ENCODE measurements around the gene ARHGEF7. TPM values are rescaled to one million over a fixed set of nuclear protein-coding genes. Genes with fewer than 3 reads are reported as not detected.

Gene ARHGEF7
- polyA plus RNA-seq, 1 experiment = 32.0 TPM

GRCh38 chr13:111213964-111214726 is 99.0 kb downstream of the ARHGEF7 start:
- no peak overlapping the region for H3K4me3 ChIP-seq (ENCODE audit: low read depth, low read length)
- ChIA-PET POLR2A (no interaction called here), CTCF (interaction anchor here (0.6 to 3.5 kb wide), 4 partner anchors 10 to 149 kb away, joined by 3 to 33 read pairs (median 3); no protein-coding TSS in a partner anchor)
- DNase-seq (ENCODE audit: low read depth) = no peak
- peaks cover 2% of the 10 kb centered on the region for H3K36me3 ChIP-seq (ENCODE audit: control insufficient read depth, insufficient read depth, low read length)
- no peaks in the 10 kb centered on the region for H3K27me3 ChIP-seq (ENCODE audit: control insufficient read depth, insufficient read depth, low read length)
- no peak for TF ChIP-seq CTCF (IDR thresholded peaks at IDR 0.05; ENCODE audit: insufficient read depth, low read depth, low read length)

DNA sequence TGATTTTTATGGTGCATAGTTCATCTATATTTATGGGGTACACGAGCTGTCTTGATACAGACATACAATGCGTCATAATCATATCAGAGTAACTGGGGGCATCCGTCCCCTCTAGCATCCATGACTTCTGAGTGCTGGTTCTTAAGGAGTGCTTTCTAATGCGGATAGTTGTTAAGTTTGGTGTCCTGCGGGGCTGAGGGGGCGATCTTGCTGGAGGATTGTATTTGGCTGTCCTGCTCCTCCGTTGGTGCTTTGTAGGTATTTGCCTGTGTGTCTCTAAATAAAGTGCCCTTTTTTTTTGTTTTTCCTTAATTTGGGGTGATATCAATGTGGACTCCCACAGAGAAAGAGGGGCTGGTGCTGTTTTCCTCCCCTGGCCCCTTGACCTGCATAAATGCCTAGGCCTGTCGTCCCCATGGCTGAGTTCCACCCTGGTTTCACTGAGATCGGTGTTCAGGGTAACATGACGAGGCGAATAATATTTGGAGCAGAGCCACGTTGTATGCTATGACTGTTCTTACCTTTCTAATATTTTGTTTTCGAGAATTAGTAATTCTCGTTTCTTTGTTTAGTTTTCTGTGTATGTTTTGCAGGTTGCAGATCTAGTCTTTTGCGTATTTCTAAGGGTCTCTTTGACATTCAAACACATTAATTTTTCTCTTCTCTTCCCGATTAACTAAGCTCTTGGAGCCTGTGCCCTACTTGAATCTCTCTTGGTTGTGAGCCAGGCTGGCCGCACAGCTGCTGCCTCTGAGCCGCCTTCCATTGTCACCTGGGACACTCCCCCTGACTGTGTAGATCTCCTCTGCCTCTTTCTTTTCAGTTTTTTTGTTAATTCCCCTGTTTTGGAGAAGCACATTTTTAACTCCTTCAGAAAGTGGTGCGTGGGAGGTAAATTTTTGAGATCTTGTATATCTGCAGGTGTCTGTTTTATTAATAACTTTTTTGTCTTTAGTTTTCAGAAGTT is 100.3 kb downstream of the ARHGEF7 start:
- no peak for DNase-seq (ENCODE audit: low read depth)
- H3K36me3 ChIP-seq (ENCODE audit: control insufficient read depth, insufficient read depth, low read length) = peaks cover 2% of the 10 kb centered on the region
- no peaks in the 10 kb centered on the region for H3K27me3 ChIP-seq (ENCODE audit: control insufficient read depth, insufficient read depth, low read length)
- TF ChIP-seq CTCF (IDR thresholded peaks at IDR 0.05; ENCODE audit: insufficient read depth, low read depth, low read length) = no peak
- ChIA-PET CTCF (interaction anchor here (0.9 to 3.5 kb wide), 4 partner anchors 9 to 148 kb away, joined by 3 to 33 read pairs (median 4); no protein-coding TSS in a partner anchor), POLR2A (no interaction called here)
- H3K4me3 ChIP-seq (ENCODE audit: low read depth, low read length) = no peak overlapping the region

- TF ChIP-seq CTCF (IDR thresholded peaks at IDR 0.05; ENCODE audit: insufficient read depth, low read depth, low read length) = peak; percentile 51
- Histone ChIP-seq H3K27me3 (ENCODE audit: control insufficient read depth, insufficient read depth, low read length) (no peaks in the 10 kb centered on the region), H3K36me3 (ENCODE audit: control insufficient read depth, insufficient read depth, low read length) (peaks cover 4% of the 10 kb centered on the region), H3K4me3 (ENCODE audit: low read depth, low read length) (no peak overlapping the region)
- no peak for DNase-seq (ENCODE audit: low read depth)
- CTCF ChIA-PET = interaction anchor here (0.8 to 3.5 kb wide), 4 partner anchors 10 to 149 kb away, joined by 3 to 33 read pairs (median 4); no protein-coding TSS in a partner anchor
- POLR2A ChIA-PET = no interaction called here
These were observed 101.3 kb downstream of the ARHGEF7 start for GRCh38 chr13:111216166-111216960.

GRCh38 chr13:111217641-111218040 is 102.5 kb downstream of the ARHGEF7 start:
- no peak for DNase-seq (ENCODE audit: low read depth)
- Histone ChIP-seq H3K27me3 (ENCODE audit: control insufficient read depth, insufficient read depth, low read length) (no peaks in the 10 kb centered on the region), H3K36me3 (ENCODE audit: control insufficient read depth, insufficient read depth, low read length) (peaks cover 4% of the 10 kb centered on the region), H3K4me3 (ENCODE audit: low read depth, low read length) (no peak overlapping the region)
- ChIA-PET CTCF (interaction anchor here (0.7 to 3.5 kb wide), 2 partner anchors 65 to 150 kb away, joined by 3 to 33 read pairs; no protein-coding TSS in a partner anchor), POLR2A (no interaction called here)
- no peak for TF ChIP-seq CTCF (IDR thresholded peaks at IDR 0.05; ENCODE audit: insufficient read depth, low read depth, low read length)

Data from BJ (cell line).